ENCODE data around the gene PYGM. TPM values are rescaled to one million over a fixed set of nuclear protein-coding genes. Genes with fewer than 3 reads are reported as not detected.

PYGM gene
- total and polyA plus RNA-seq, 2 experiments from 2014 or later: 1.5 to 3.9 TPM

DNA sequence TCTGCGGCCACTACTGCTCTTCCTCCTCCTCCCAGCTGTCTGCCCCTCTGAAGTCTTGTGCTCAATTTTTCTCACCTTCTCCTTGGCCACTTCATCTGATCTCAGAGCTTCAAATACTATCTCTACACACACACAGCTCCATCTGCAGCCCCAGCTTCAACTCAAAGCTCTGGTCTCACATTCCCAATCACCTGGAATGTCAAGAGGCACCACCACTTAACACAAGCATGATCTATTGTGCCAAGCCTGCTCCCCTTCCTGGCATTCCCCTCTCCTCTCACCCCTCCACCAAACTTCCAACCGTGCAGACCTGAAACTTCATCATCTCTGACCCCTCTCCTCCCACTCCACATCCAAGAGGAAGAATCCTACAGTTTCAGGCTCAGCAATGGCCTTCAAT lies 54.3 kb downstream of the PYGM start (continued):
- TF ChIP-seq, protein P1, sequence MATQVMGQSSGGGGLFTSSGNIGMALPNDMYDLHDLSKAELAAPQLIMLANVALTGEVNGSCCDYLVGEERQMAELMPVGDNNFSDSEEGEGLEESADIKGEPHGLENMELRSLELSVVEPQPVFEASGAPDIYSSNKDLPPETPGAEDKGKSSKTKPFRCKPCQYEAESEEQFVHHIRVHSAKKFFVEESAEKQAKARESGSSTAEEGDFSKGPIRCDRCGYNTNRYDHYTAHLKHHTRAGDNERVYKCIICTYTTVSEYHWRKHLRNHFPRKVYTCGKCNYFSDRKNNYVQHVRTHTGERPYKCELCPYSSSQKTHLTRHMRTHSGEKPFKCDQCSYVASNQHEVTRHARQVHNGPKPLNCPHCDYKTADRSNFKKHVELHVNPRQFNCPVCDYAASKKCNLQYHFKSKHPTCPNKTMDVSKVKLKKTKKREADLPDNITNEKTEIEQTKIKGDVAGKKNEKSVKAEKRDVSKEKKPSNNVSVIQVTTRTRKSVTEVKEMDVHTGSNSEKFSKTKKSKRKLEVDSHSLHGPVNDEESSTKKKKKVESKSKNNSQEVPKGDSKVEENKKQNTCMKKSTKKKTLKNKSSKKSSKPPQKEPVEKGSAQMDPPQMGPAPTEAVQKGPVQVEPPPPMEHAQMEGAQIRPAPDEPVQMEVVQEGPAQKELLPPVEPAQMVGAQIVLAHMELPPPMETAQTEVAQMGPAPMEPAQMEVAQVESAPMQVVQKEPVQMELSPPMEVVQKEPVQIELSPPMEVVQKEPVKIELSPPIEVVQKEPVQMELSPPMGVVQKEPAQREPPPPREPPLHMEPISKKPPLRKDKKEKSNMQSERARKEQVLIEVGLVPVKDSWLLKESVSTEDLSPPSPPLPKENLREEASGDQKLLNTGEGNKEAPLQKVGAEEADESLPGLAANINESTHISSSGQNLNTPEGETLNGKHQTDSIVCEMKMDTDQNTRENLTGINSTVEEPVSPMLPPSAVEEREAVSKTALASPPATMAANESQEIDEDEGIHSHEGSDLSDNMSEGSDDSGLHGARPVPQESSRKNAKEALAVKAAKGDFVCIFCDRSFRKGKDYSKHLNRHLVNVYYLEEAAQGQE (IDR thresholded peaks at IDR 0.05; ENCODE audit: unreplicated experiment): no peak
- TF ChIP-seq NANOG (IDR thresholded peaks at IDR 0.05; ENCODE audit: borderline replicate concordance) (no peak), ZNF114 (CRISPR knock-in tag; IDR thresholded peaks at IDR 0.05) (no peak), JUNB (IDR thresholded peaks at IDR 0.05; ENCODE audit: unreplicated experiment) (no peak)

DNA sequence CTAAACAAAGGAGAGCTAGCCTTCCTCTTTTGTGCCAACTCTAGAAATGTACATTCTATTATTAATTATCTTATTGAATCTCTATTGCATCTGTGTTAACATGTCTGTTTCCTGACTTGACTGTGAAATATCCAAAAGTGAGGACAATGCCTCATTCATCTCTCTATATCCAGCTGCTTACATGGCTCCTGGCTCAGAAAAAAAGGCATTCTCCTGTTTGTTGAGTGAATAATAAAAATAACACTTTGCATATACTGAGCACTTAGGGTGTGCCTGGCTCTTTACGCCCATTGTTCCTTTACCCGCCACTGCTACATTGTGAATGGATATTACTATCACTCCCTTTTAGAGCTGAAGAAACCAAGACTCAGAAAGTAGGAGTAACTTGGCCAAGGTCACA lies 56.7 kb downstream of the PYGM start:
- Histone ChIP-seq H3K36me3 (ENCODE audit: insufficient read depth) (no peaks in the 10 kb centered on the region), H3K27ac (ENCODE audit: low read depth) (no peak overlapping the region), H2AFZ (no peak overlapping the region), H3K4me3 (no peak overlapping the region), H3K79me2 (replicated peaks; ENCODE audit: insufficient read depth) (no peaks in the 10 kb centered on the region), H3F3A (replicated peaks; ENCODE audit: low read depth) (0 out of 2 replicates have a peak, but pooled peaks cover 2% of the 10 kb centered on the region), H4K20me1 (replicated peaks; ENCODE audit: insufficient read depth) (no peaks in the 10 kb centered on the region; the same call in 1 of the 2 replicates), H3K4me1 (ENCODE audit: insufficient read depth) (no peaks in the 10 kb centered on the region), H3K9me2 (ENCODE audit: insufficient read depth) (no peaks in the 10 kb centered on the region), H3K4me2 (no peak overlapping the region), H3K27me3 (ENCODE audit: insufficient read depth) (no peaks in the 10 kb centered on the region)
- peaks cover 9% of the 10 kb centered on the region for H3K4me1 Mint-ChIP-seq
- no peak overlapping the region for H3K4me3 Mint-ChIP-seq
- no peak for ATAC-seq
- H3K36me3 Mint-ChIP-seq (ENCODE audit: low read depth): 0 out of 3 replicates have a peak, but pooled peaks cover 2% of the 10 kb centered on the region
- no peak for DNase-seq (ENCODE audit: low spot score)
- no peak overlapping the region for H3K27ac Mint-ChIP-seq
- peaks cover 3% of the 10 kb centered on the region; the same call in 2 of the 3 replicates for H3K9me3 Mint-ChIP-seq
- H3K27me3 Mint-ChIP-seq (ENCODE audit: insufficient read depth, low read depth, poor library complexity): peaks cover 6% of the 10 kb centered on the region
- TF ChIP-seq ZNF331 (CRISPR knock-in tag; IDR thresholded peaks at IDR 0.05; ENCODE audit: low read depth) (no peak), EZH2phosphoT487 (IDR thresholded peaks at IDR 0.05; ENCODE audit: unreplicated experiment) (no peak), NANOG (IDR thresholded peaks at IDR 0.05; ENCODE audit: borderline replicate concordance) (no peak), EZH2 (IDR thresholded peaks at IDR 0.05; ENCODE audit: low read depth, unreplicated experiment) (no peak), CREB1 (CRISPR knock-in tag; IDR thresholded peaks at IDR 0.05; ENCODE audit: low read depth) (no peak), JUNB (IDR thresholded peaks at IDR 0.05; ENCODE audit: unreplicated experiment) (no peak), POLR2AphosphoS5 (IDR thresholded peaks at IDR 0.05; ENCODE audit: low read depth) (no peak)
- TF ChIP-seq, protein P2, sequence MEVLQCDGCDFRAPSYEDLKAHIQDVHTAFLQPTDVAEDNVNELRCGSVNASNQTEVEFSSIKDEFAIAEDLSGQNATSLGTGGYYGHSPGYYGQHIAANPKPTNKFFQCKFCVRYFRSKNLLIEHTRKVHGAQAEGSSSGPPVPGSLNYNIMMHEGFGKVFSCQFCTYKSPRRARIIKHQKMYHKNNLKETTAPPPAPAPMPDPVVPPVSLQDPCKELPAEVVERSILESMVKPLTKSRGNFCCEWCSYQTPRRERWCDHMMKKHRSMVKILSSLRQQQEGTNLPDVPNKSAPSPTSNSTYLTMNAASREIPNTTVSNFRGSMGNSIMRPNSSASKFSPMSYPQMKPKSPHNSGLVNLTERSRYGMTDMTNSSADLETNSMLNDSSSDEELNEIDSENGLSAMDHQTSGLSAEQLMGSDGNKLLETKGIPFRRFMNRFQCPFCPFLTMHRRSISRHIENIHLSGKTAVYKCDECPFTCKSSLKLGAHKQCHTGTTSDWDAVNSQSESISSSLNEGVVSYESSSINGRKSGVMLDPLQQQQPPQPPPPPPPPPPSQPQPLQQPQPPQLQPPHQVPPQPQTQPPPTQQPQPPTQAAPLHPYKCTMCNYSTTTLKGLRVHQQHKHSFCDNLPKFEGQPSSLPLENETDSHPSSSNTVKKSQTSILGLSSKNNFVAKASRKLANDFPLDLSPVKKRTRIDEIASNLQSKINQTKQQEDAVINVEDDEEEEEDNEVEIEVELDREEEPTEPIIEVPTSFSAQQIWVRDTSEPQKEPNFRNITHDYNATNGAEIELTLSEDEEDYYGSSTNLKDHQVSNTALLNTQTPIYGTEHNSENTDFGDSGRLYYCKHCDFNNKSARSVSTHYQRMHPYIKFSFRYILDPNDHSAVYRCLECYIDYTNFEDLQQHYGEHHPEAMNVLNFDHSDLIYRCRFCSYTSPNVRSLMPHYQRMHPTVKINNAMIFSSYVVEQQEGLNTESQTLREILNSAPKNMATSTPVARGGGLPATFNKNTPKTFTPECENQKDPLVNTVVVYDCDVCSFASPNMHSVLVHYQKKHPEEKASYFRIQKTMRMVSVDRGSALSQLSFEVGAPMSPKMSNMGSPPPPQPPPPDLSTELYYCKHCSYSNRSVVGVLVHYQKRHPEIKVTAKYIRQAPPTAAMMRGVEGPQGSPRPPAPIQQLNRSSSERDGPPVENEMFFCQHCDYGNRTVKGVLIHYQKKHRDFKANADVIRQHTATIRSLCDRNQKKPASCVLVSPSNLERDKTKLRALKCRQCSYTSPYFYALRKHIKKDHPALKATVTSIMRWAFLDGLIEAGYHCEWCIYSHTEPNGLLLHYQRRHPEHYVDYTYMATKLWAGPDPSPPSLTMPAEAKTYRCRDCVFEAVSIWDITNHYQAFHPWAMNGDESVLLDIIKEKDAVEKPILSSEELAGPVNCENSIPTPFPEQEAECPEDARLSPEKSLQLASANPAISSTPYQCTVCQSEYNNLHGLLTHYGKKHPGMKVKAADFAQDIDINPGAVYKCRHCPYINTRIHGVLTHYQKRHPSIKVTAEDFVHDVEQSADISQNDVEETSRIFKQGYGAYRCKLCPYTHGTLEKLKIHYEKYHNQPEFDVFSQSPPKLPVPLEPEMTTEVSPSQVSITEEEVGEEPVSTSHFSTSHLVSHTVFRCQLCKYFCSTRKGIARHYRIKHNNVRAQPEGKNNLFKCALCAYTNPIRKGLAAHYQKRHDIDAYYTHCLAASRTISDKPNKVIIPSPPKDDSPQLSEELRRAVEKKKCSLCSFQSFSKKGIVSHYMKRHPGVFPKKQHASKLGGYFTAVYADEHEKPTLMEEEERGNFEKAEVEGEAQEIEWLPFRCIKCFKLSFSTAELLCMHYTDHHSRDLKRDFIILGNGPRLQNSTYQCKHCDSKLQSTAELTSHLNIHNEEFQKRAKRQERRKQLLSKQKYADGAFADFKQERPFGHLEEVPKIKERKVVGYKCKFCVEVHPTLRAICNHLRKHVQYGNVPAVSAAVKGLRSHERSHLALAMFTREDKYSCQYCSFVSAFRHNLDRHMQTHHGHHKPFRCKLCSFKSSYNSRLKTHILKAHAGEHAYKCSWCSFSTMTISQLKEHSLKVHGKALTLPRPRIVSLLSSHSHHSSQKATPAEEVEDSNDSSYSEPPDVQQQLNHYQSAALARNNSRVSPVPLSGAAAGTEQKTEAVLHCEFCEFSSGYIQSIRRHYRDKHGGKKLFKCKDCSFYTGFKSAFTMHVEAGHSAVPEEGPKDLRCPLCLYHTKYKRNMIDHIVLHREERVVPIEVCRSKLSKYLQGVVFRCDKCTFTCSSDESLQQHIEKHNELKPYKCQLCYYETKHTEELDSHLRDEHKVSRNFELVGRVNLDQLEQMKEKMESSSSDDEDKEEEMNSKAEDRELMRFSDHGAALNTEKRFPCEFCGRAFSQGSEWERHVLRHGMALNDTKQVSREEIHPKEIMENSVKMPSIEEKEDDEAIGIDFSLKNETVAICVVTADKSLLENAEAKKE (CRISPR knock-in tag; IDR thresholded peaks at IDR 0.05): no peak
- TF ChIP-seq, protein P1 (IDR thresholded peaks at IDR 0.05; ENCODE audit: unreplicated experiment): no peak
- TF ChIP-seq, protein P3, sequence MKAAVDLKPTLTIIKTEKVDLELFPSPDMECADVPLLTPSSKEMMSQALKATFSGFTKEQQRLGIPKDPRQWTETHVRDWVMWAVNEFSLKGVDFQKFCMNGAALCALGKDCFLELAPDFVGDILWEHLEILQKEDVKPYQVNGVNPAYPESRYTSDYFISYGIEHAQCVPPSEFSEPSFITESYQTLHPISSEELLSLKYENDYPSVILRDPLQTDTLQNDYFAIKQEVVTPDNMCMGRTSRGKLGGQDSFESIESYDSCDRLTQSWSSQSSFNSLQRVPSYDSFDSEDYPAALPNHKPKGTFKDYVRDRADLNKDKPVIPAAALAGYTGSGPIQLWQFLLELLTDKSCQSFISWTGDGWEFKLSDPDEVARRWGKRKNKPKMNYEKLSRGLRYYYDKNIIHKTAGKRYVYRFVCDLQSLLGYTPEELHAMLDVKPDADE (IDR thresholded peaks at IDR 0.05): no peak

Measured in GM23338 (cell line).